HUES6 (cell line): ENCODE results near the gene SETD1B.

Source experiments
- H3K27ac ChIP-seq: 2 replicates; pipeline ENCODE4 v1.7.0; 2013; ENCODE audit warnings: low read depth, mild to moderate bottlenecking, low read length, inconsistent platforms
- H3K27me3 ChIP-seq: 2 replicates; pipeline ENCODE4 v1.6.1; 2013; ENCODE audit warnings: low read length; ENCODE audit not compliant: control insufficient read depth, insufficient read depth
- H3K36me3 ChIP-seq: 2 replicates; pipeline ENCODE4 v1.6.1; 2013; ENCODE audit warnings: low read length; ENCODE audit not compliant: control insufficient read depth, insufficient read depth
- H3K4me1 ChIP-seq: 2 replicates; pipeline ENCODE4 v1.6.1; 2013; ENCODE audit warnings: low read length; ENCODE audit not compliant: control insufficient read depth, insufficient read depth
- H3K4me3 ChIP-seq: 2 replicates; pipeline ENCODE4 v1.5.1; 2013; ENCODE audit warnings: low read depth, low read length
- H3K9ac ChIP-seq: one replicate; pipeline ENCODE4 v1.6.1; 2013; ENCODE audit warnings: mild to moderate bottlenecking, low read length
- H3K9me3 ChIP-seq: 2 replicates; pipeline ENCODE4 v1.6.1; 2013; ENCODE audit warnings: low read depth, low read length; ENCODE audit not compliant: control insufficient read depth, insufficient read depth

Gene SETD1B

GRCh38 chr12:121797937-121798786, 5.6 kb upstream of the SETD1B start:
- Histone ChIP-seq H3K4me1 (peaks cover 44% of the 10 kb centered on the region), H3K27me3 (no peaks in the 10 kb centered on the region), H3K4me3 (peak overlapping the region; percentile 74), H3K36me3 (peaks cover 34% of the 10 kb centered on the region), H3K9me3 (no peaks in the 10 kb centered on the region), H3K9ac (peak overlapping the region; percentile 100), H3K27ac (peak overlapping the region; percentile 76; the same call in 1 of the 2 replicates)

DNA sequence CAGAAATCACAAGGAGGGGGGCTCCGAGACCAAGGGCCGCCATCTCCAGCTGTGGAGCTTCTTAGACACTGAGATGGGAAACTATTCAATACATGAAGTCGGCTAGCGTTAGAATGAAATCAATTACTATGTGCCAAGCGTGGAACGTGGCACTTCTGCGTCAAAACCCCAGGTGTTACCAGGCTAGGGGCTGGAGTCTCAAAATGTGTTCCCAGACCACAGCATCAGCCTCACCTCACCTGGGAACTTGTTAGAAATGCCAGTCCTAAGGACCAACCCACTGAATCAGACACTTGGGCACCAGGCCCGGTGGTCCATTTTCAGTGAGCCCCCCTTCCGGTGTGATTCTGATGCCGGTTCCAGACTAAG, 5.0 kb upstream of the SETD1B start:
- Histone ChIP-seq H3K4me3 (peak overlapping the region; percentile 74), H3K27ac (peak overlapping the region; percentile 76; the same call in 1 of the 2 replicates), H3K36me3 (peaks cover 34% of the 10 kb centered on the region), H3K27me3 (no peaks in the 10 kb centered on the region), H3K4me1 (peaks cover 44% of the 10 kb centered on the region), H3K9ac (peak overlapping the region; percentile 100), H3K9me3 (no peaks in the 10 kb centered on the region)

- Histone ChIP-seq H3K9ac (peak overlapping the region; percentile 100), H3K4me3 (peak overlapping the region; percentile 74), H3K4me1 (peaks cover 44% of the 10 kb centered on the region), H3K27me3 (no peaks in the 10 kb centered on the region), H3K36me3 (peaks cover 34% of the 10 kb centered on the region), H3K27ac (peak overlapping the region; percentile 99; the same call in 1 of the 2 replicates), H3K9me3 (no peaks in the 10 kb centered on the region)
Measured at GRCh38 chr12:121799156-121799841, 4.5 kb upstream of the SETD1B start.

DNA sequence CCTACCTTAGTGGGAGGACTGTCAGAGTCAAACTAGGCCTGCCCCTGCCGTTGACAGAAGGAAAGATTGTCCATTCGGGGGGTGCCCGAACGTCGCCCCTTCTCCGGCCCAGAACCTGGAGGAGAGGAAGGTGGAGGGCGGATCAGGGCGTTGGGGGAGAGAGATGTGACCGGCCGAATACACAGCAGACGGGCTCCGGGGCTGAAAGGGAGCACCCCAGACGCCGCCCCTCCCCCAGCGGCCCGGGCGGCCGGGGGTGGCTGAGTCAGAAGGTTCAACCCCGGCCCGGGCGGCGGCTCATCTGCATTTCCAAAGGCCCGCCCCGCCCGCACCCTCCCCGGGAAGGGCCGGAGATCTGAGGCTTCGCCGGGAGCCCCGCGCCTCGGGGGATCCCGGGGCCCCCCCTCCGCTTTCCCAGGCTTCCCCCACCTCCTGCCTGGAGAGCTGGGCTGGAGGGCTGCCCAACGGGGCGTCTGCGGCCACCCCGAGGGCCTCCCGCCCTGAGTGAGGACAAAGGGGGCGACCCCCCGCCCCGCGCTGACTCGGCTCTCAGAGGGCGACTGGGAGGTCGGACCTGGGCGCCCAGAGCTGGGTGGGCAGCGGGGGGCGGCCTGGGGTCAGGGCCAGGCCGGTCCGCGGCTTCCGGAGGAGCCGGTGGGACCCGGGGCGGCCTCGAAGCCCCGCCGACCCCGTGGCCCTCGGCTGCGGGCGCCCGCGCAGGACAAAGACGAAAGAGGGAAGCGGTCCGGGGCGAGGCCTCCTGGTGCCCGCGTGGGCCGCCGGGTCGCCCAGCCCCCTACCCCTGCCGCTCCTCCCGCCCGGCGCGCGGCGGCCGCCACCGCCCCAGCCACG, 3.7 kb upstream of the SETD1B start:
- Histone ChIP-seq H3K4me3 (peak overlapping the region; percentile 74), H3K4me1 (peaks cover 37% of the 10 kb centered on the region), H3K36me3 (peaks cover 32% of the 10 kb centered on the region), H3K9ac (peak overlapping the region; percentile 100), H3K27ac (peak overlapping the region; percentile 99), H3K27me3 (no peaks in the 10 kb centered on the region), H3K9me3 (no peaks in the 10 kb centered on the region)

- peaks cover 26% of the 10 kb centered on the region; the same call in 1 of the 2 replicates for H3K36me3 ChIP-seq
- peak overlapping the region; percentile 100 for H3K27ac ChIP-seq
- H3K4me1 ChIP-seq, result peaks cover 36% of the 10 kb centered on the region
- peak overlapping the region; percentile 74 for H3K4me3 ChIP-seq
- peak overlapping the region; percentile 100 for H3K9ac ChIP-seq
- H3K9me3 ChIP-seq, result no peaks in the 10 kb centered on the region
- H3K27me3 ChIP-seq, result no peaks in the 10 kb centered on the region
Measured at GRCh38 chr12:121800694-121801594, 2.9 kb upstream of the SETD1B start.

- peak overlapping the region; percentile 100 for H3K27ac ChIP-seq
- no peaks in the 10 kb centered on the region for H3K9me3 ChIP-seq
- H3K27me3 ChIP-seq, result no peaks in the 10 kb centered on the region
- peak overlapping the region; percentile 100 for H3K9ac ChIP-seq
- peak overlapping the region; percentile 74 for H3K4me3 ChIP-seq
- H3K4me1 ChIP-seq, result peaks cover 37% of the 10 kb centered on the region
- H3K36me3 ChIP-seq, result peaks cover 23% of the 10 kb centered on the region; the same call in 1 of the 2 replicates
Measured at GRCh38 chr12:121801595-121802484, 2.0 kb upstream of the SETD1B start.

DNA sequence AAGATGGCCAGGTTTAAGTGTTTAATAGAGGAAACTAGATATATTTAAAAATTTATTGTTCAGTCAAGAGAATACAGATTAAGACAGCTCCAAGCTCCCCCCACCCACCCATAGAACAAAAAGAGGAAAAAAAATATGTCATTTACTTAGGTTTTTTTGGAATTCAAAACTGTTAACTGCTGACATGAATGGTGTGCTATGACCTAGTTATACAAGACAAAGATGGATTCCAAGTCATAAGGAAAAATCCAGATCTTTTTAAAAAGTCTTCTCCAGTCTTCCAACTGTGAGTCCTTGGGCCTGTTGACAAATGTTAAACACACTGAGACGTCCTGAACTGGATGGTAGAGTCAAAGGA, 1.3 kb upstream of the SETD1B start:
- no peaks in the 10 kb centered on the region for H3K27me3 ChIP-seq
- H3K9me3 ChIP-seq, result no peaks in the 10 kb centered on the region
- peak overlapping the region; percentile 74 for H3K4me3 ChIP-seq
- H3K27ac ChIP-seq, result peak overlapping the region; percentile 100
- H3K4me1 ChIP-seq, result peaks cover 34% of the 10 kb centered on the region
- H3K36me3 ChIP-seq, result peaks cover 28% of the 10 kb centered on the region; the same call in 1 of the 2 replicates
- peak overlapping the region; percentile 100 for H3K9ac ChIP-seq

- no peaks in the 10 kb centered on the region for H3K27me3 ChIP-seq
- H3K4me3 ChIP-seq, result peak overlapping the region; percentile 74
- H3K9ac ChIP-seq, result peak overlapping the region; percentile 100
- H3K4me1 ChIP-seq, result peaks cover 28% of the 10 kb centered on the region
- H3K27ac ChIP-seq, result peak overlapping the region; percentile 100
- peaks cover 28% of the 10 kb centered on the region for H3K36me3 ChIP-seq
- no peaks in the 10 kb centered on the region for H3K9me3 ChIP-seq
Measured at GRCh38 chr12:121802843-121803698, 738 bp upstream of the SETD1B start.
